Ascending aorta (tissue), 2 donors: ENCODE measurements around the gene MTARC1. TPM values are rescaled to one million over a fixed set of nuclear protein-coding genes. Genes with fewer than 3 reads are reported as not detected.

Experiments used
- DNase-seq, 2 donors: peaks; one replicate each; pipeline ENCODE4 v3.0.0-alpha.2; 2019; ENCODE audit warnings: low spot score in 2 of 2
- H3K27ac ChIP-seq, 2 donors: fragments of 200-600 bp; sonication (generic); one replicate each; pipeline ENCODE4 v1.5.1; 2016 to 2017; ENCODE audit warnings: mild to moderate bottlenecking in 1 of 2
- H3K27me3 ChIP-seq: fragments of 200-600 bp; sonication (generic); one replicate; pipeline ENCODE4 v1.5.1; 2017
- H3K36me3 ChIP-seq, 2 donors: fragments of 200-600 bp; sonication (generic); one replicate each; pipeline ENCODE4 v1.5.1; 2016
- H3K4me1 ChIP-seq, 2 donors: fragments of 200-600 bp; sonication (generic); one replicate each; pipeline ENCODE4 v1.5.1; 2016 to 2017; ENCODE audit warnings: mild to moderate bottlenecking in 1 of 2
- H3K4me3 ChIP-seq, 2 donors: fragments of 200-600 bp; sonication (generic); one replicate each; pipeline ENCODE4 v1.5.1; 2016 to 2017; ENCODE audit warnings: mild to moderate bottlenecking in 1 of 2
- H3K9me3 ChIP-seq, 2 donors: fragments of 200-600 bp; sonication (generic); one replicate each; pipeline ENCODE4 v1.5.1; 2016
- CTCF ChIP-seq, 3 experiments: fragments of 200-600 bp in 2 of 3; fragments of 450-650 bp in 1 of 3; sonication (generic) in 2 of 3; IDR thresholded peaks; one replicate each; pipeline ENCODE4 v1.5.1; 2016 to 2019; ENCODE audit warnings: antibody characterized with exemption in 3 of 3, mild to moderate bottlenecking in 1 of 3, moderate library complexity in 1 of 3
- intact Hi-C: fragments of 100-400 bp; cut with DNase I; formaldehyde crosslinking; loops from one replicate; pipeline ENCODE4 v1.15.1; 2023
- total RNA-seq: library from RNA; depleted of rRNA; stranded (reverse); fragments of >200 nt; gene quantifications from one replicate; pipeline ENCODE4 v1.1.0, GENCODE V29; 2016

MTARC1 gene
- total RNA-seq, 1 donor from 2014 or later: 2.2 TPM

- no peaks in the 10 kb centered on the region for H3K36me3 ChIP-seq
- no peaks in the 10 kb centered on the region for H3K27me3 ChIP-seq
- peaks cover 0 to 28% of the 10 kb centered on the region in 2 donors for H3K4me1 ChIP-seq
- TF ChIP-seq CTCF (IDR thresholded peaks at IDR 0.05): no peak
- H3K4me3 ChIP-seq: peak overlapping the region; percentile 94 to 95
- DNase-seq: no peak
- intact Hi-C loops: loop anchor here (2.0 to 10.0 kb wide), 2 partner anchors 15 to 127 kb away; partner anchors contain the start of gene HLX
- peak overlapping the region; percentile 87 to 89 for H3K27ac ChIP-seq
- H3K9me3 ChIP-seq: no peaks in the 10 kb centered on the region
Observed at GRCh38 chr1:220747437-220748088, 39.1 kb upstream of the MTARC1 start.

- H3K27me3 ChIP-seq: no peaks in the 10 kb centered on the region
- no peaks in the 10 kb centered on the region for H3K36me3 ChIP-seq
- peak within 1 kb of the TSS; percentile 87 to 89 for H3K27ac ChIP-seq
- H3K9me3 ChIP-seq: no peaks in the 10 kb centered on the region
- intact Hi-C loops: loop anchor here (2.0 to 10.0 kb wide), 2 partner anchors 16 to 126 kb away; partner anchors contain the start of gene HLX
- peak within 1 kb of the TSS; percentile 94 to 95 for H3K4me3 ChIP-seq
- no peak for TF ChIP-seq CTCF (IDR thresholded peaks at IDR 0.05)
- peaks cover 0 to 28% of the 10 kb centered on the region in 2 donors for H3K4me1 ChIP-seq
- peak; percentile 44 to 91 for DNase-seq
Observed at GRCh38 chr1:220748089-220748934, 38.4 kb upstream of the MTARC1 start, which contains the start of gene MTARC2. MTARC2 (plus strand) TSS chr1:220748322; CDS start chr1:220748532, 210 bp downstream.

- intact Hi-C loops: loop anchor here (2.0 to 10.0 kb wide), 2 partner anchors 16 to 126 kb away; partner anchors contain the start of gene HLX
Observed at GRCh38 chr1:220748936-220749335, 37.8 kb upstream of the MTARC1 start.

GRCh38 chr1:220750131-220750515 lies 36.6 kb upstream of the MTARC1 start:
- peak overlapping the region in 1 of 2 donors; percentile 95 for H3K4me3 ChIP-seq

More at GRCh38 chr1:220748936-220749335, 37.8 kb upstream of the MTARC1 start:
- H3K9me3 ChIP-seq: no peaks in the 10 kb centered on the region
- no peaks in the 10 kb centered on the region for H3K36me3 ChIP-seq
- no peaks in the 10 kb centered on the region for H3K27me3 ChIP-seq
- DNase-seq: peak in 1 of 2 donors; percentile 53
- H3K4me3 ChIP-seq: peak overlapping the region; percentile 94 to 95
- H3K27ac ChIP-seq: peak overlapping the region; percentile 87 to 89
- H3K4me1 ChIP-seq: peaks cover 0 to 28% of the 10 kb centered on the region in 2 donors
- TF ChIP-seq CTCF (IDR thresholded peaks at IDR 0.05): no peak

More at GRCh38 chr1:220750131-220750515, 36.6 kb upstream of the MTARC1 start:
- peak in 1 of 2 donors; percentile 52 for DNase-seq
- no peaks in the 10 kb centered on the region for H3K9me3 ChIP-seq
- H3K27ac ChIP-seq: peak overlapping the region; percentile 87 to 89
- intact Hi-C loops: no loop called here
- peaks cover 5 to 8% of the 10 kb centered on the region in 2 donors for H3K36me3 ChIP-seq
- TF ChIP-seq CTCF (IDR thresholded peaks at IDR 0.05): no peak
- peaks cover 0 to 28% of the 10 kb centered on the region in 2 donors for H3K4me1 ChIP-seq
- H3K27me3 ChIP-seq: no peaks in the 10 kb centered on the region
